OCI-LY1 (cell line): ENCODE results near the gene IFT22.

Experiments used
- H2AFZ ChIP-seq: fragments of 200-600 bp; sonication (generic), shearing (Covaris generic); 2 replicates; pipeline ENCODE4 v1.6.0; 2014; ENCODE audit warnings: antibody characterized with exemption, mild to moderate bottlenecking, low read length
- H3F3A ChIP-seq: fragments of 200-600 bp; sonication (generic), shearing (Covaris generic); 2 replicates; pipeline ENCODE4 v1.6.0; 2014; ENCODE audit warnings: mild to moderate bottlenecking, antibody characterized with exemption, low read length, moderate library complexity; ENCODE audit not compliant: insufficient read depth
- H3K27ac ChIP-seq: fragments of 200-600 bp; sonication (generic); 2 replicates; pipeline ENCODE4 v1.5.1; 2014; ENCODE audit warnings: low read length, mixed run types, mild to moderate bottlenecking, low read depth; ENCODE audit not compliant: poor library complexity, severe bottlenecking
- H3K27me3 ChIP-seq: fragments of 200-600 bp; sonication (generic); 2 replicates; pipeline ENCODE4 v1.6.0; 2014; ENCODE audit warnings: antibody characterized with exemption, mild to moderate bottlenecking, low read length, moderate library complexity; ENCODE audit not compliant: insufficient read depth
- H3K36me3 ChIP-seq: fragments of 200-600 bp; sonication (generic); 2 replicates; pipeline ENCODE4 v1.6.1; 2014; ENCODE audit warnings: mild to moderate bottlenecking, antibody characterized with exemption, low read length, moderate library complexity, mixed read lengths; ENCODE audit not compliant: insufficient read depth
- H3K4me1 ChIP-seq: fragments of 200-600 bp; sonication (generic); 2 replicates; pipeline ENCODE4 v1.5.1; 2014; ENCODE audit warnings: mild to moderate bottlenecking, low read length, moderate library complexity; ENCODE audit not compliant: insufficient read depth, severe bottlenecking
- H3K4me2 ChIP-seq: fragments of 200-600 bp; sonication (generic), shearing (Covaris generic); 2 replicates; pipeline ENCODE4 v1.6.1; 2014; ENCODE audit warnings: low read length
- H3K4me3 ChIP-seq: fragments of 200-600 bp; sonication (generic); 2 replicates; pipeline ENCODE4 v1.5.1; 2014; ENCODE audit warnings: low read length, low read depth, mild to moderate bottlenecking, mixed read lengths; ENCODE audit not compliant: poor library complexity, severe bottlenecking
- H3K79me2 ChIP-seq: fragments of 200-600 bp; shearing (Covaris generic); 2 replicates; pipeline ENCODE4 v1.6.1; 2016; ENCODE audit warnings: mixed run types, low read length, mixed read lengths; ENCODE audit not compliant: insufficient read depth
- H3K9ac ChIP-seq: fragments of 200-600 bp; sonication (generic), shearing (Covaris generic); 2 replicates; pipeline ENCODE4 v1.6.1; 2014; ENCODE audit warnings: mild to moderate bottlenecking, low read length, mixed read lengths
- H3K9me2 ChIP-seq: fragments of 200-600 bp; sonication (generic), shearing (Covaris generic); 2 replicates; pipeline ENCODE4 v1.6.1; 2014; ENCODE audit warnings: low read depth, mild to moderate bottlenecking, low read length, mixed read lengths
- H3K9me3 ChIP-seq: fragments of 200-600 bp; shearing (Covaris generic); 2 replicates; pipeline ENCODE4 v1.6.1; 2014; ENCODE audit warnings: low read length, mixed read lengths
- H4K20me1 ChIP-seq: fragments of 200-600 bp; sonication (generic), shearing (Covaris generic); 2 replicates; pipeline ENCODE4 v1.6.0; 2016; ENCODE audit warnings: mild to moderate bottlenecking, low read length; ENCODE audit not compliant: insufficient read depth
- EZH2 ChIP-seq: fragments of 200-600 bp; sonication (generic), shearing (Covaris generic); IDR thresholded peaks from 2 replicates; pipeline ENCODE4 v1.8.0; 2017; ENCODE audit warnings: borderline replicate concordance, mixed run types, mild to moderate bottlenecking, antibody characterized with exemption, low read length, moderate library complexity, mixed read lengths
- TF ChIP-seq, protein P1 (sequence below): fragments of 200-600 bp; sonication (generic), shearing (Covaris generic); IDR thresholded peaks from 2 replicates; pipeline ENCODE4 v1.5.1; 2017; ENCODE audit warnings: mild to moderate bottlenecking, antibody characterized with exemption, low read length, moderate library complexity, mixed read lengths

IFT22 gene

DNA sequence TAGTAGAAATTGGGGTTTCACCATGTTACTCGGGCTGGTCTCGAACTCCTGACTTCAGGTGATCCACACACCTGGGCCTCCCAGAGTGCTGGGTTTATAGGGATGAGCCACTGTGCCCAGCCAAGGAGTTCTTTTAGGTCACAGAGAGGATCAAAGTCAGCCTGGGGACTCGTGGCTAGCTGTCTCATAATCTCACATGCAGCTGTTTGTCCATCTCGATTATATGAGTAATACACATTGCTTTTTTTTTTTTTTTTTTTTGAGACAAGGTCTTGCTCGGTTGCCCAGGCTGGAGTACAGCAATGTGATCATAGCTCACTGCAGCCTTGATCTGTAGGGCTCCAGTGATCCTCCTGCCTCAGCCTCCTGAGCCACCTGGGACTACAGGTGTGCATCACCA lies 2.2 kb downstream of the IFT22 start:
- Histone ChIP-seq H3K9me3 (no peaks in the 10 kb centered on the region), H3K4me3 (no peak overlapping the region), H3K4me1 (peaks cover 15% of the 10 kb centered on the region), H3K79me2 (no peaks in the 10 kb centered on the region), H3F3A (no peaks in the 10 kb centered on the region), H3K9ac (no peak overlapping the region), H4K20me1 (no peaks in the 10 kb centered on the region), H3K4me2 (no peak overlapping the region), H3K9me2 (no peaks in the 10 kb centered on the region), H3K27ac (no peak overlapping the region), H3K36me3 (peaks cover 10% of the 10 kb centered on the region), H2AFZ (no peak overlapping the region), H3K27me3 (no peaks in the 10 kb centered on the region)
- TF ChIP-seq, protein P1, sequence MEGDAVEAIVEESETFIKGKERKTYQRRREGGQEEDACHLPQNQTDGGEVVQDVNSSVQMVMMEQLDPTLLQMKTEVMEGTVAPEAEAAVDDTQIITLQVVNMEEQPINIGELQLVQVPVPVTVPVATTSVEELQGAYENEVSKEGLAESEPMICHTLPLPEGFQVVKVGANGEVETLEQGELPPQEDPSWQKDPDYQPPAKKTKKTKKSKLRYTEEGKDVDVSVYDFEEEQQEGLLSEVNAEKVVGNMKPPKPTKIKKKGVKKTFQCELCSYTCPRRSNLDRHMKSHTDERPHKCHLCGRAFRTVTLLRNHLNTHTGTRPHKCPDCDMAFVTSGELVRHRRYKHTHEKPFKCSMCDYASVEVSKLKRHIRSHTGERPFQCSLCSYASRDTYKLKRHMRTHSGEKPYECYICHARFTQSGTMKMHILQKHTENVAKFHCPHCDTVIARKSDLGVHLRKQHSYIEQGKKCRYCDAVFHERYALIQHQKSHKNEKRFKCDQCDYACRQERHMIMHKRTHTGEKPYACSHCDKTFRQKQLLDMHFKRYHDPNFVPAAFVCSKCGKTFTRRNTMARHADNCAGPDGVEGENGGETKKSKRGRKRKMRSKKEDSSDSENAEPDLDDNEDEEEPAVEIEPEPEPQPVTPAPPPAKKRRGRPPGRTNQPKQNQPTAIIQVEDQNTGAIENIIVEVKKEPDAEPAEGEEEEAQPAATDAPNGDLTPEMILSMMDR: no peak
- no peak for TF ChIP-seq EZH2

DNA sequence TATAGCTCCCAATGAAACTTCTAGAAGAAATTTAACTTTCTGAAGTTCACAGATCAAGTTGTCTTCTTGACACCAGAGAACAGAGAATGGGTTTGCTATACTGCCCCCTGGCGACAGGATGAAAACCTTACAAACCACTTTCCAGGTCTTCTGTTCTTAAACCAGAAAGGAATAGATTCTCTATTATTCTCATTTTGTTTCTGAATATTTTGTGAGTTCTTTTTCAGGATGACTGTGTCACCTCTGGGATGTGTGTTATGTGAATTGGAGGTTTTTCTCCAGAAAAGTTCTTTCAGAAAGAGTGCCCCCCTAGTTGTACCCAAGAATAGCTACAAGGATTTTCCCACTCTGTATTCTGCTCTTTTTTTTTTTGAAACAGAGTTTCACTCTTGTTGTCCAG lies 6.3 kb downstream of the IFT22 start:
- H3K36me3 ChIP-seq: peaks cover 10% of the 10 kb centered on the region
- H3K79me2 ChIP-seq: no peaks in the 10 kb centered on the region
- H2AFZ ChIP-seq: no peak overlapping the region
- H4K20me1 ChIP-seq: no peaks in the 10 kb centered on the region
- TF ChIP-seq EZH2: no peak
- TF ChIP-seq, protein P1: peak; percentile 91
- no peak overlapping the region for H3K4me2 ChIP-seq
- no peak overlapping the region for H3K4me3 ChIP-seq
- no peaks in the 10 kb centered on the region; the same call in 1 of the 2 replicates for H3K27me3 ChIP-seq
- peaks cover 6% of the 10 kb centered on the region for H3K9me3 ChIP-seq
- no peaks in the 10 kb centered on the region for H3K4me1 ChIP-seq
- no peaks in the 10 kb centered on the region for H3K9me2 ChIP-seq
- H3K27ac ChIP-seq: no peak overlapping the region
- no peak overlapping the region for H3K9ac ChIP-seq
- H3F3A ChIP-seq: no peaks in the 10 kb centered on the region

DNA sequence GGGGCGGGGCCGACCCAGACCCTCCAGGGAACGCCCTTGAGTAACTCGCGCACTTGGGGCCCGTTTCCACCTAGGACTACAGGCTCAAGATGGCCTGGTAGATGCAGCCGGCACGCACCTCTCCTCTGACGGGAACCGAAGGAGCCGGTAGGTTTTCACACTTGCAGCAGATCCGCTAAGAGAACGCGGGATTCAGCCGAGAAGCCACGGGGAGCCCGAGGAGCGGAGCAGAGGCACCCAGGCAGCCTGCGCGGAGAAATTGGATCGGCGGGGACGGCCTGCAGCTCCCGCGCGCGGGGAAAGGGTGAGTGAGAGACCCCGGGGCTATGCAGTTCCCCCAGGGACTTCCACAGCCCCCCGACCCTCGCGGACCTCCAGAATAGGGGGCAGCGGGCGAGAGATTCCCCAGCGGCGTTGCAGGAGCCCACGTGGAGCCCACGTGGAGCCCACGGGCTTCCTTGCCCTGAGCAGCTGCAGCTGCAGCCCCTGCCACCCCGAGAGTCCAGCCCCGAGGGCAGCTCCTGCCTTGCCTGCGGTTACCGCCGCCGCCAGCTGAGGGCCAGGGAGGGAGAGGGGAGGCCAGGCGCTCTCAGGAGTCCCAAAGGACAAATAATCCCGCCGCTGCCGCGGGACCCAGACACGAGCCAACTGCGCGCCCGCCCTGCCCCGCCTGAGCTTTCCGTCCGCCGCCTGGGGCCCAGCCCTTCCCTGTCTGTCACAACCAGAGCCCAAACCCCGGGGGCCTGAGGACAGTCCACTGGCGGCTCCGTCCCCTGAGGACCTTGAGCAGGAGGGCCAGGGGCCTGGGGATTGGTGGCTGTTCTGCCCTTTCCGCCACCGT lies 13.1 kb downstream of the IFT22 start:
- Histone ChIP-seq H3K27me3 (peaks cover 9% of the 10 kb centered on the region; the same call in 1 of the 2 replicates), H3K4me1 (no peaks in the 10 kb centered on the region), H3K9ac (no peak overlapping the region), H3K36me3 (no peaks in the 10 kb centered on the region; the same call in 1 of the 2 replicates), H3K9me3 (peaks cover 9% of the 10 kb centered on the region), H3K27ac (no peak overlapping the region), H2AFZ (no peak overlapping the region), H3K9me2 (no peaks in the 10 kb centered on the region), H3K4me2 (no peak overlapping the region), H4K20me1 (no peaks in the 10 kb centered on the region), H3F3A (no peaks in the 10 kb centered on the region), H3K4me3 (no peak overlapping the region), H3K79me2 (no peaks in the 10 kb centered on the region)
- TF ChIP-seq, protein P1: no peak
- TF ChIP-seq EZH2: no peak
